ENCODE data around the gene CTTNBP2NL.

GRCh38 chr1:112444269-112444668, 48.3 kb downstream of the CTTNBP2NL start:
- TF ChIP-seq CTCF (conservative IDR thresholded peaks at IDR 0.05) (no peak), EZH2 (IDR thresholded peaks at IDR 0.05; ENCODE audit: low read depth) (no peak)

Data from PC-9 (cell line).